Activated CD4-positive, CD25-positive, alpha-beta regulatory T cell treated with anti-CD3 and anti-CD28 coated beads, Interleukin-2, amount 50 U/mL, for 72 hours (primary cell): ENCODE data around the gene KCNK2.

ENCODE experiments used
- DNase-seq: peaks from one replicate; pipeline ENCODE4 v3.0.0; 2021

Gene KCNK2

GRCh38 chr1:215263636-215264035, 181.1 kb downstream of the KCNK2 start:
- no peak for DNase-seq

GRCh38 chr1:215264649-215265048, 182.1 kb downstream of the KCNK2 start:
- no peak for DNase-seq

DNA sequence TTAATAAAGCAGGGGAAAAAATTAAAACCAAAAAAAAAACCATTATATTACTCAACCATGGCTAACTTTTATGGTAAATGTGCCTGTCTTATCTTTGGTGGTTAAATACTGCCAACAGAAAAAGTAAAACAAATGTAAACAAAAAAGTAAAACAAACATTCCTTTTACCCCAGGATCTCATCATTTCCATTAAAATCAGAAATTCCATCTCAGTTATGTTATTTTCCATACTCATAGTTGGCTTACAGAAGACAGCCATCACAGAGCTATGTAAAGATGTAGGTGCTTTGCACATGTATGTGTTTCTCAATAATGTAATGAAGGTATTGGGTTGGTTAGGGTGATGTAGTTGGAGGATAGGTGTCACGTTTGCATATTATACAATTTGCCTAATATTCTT, 185.0 kb downstream of the KCNK2 start:
- no peak for DNase-seq

- DNase-seq: no peak
These were observed 187.4 kb downstream of the KCNK2 start for GRCh38 chr1:215269955-215270354.

DNA sequence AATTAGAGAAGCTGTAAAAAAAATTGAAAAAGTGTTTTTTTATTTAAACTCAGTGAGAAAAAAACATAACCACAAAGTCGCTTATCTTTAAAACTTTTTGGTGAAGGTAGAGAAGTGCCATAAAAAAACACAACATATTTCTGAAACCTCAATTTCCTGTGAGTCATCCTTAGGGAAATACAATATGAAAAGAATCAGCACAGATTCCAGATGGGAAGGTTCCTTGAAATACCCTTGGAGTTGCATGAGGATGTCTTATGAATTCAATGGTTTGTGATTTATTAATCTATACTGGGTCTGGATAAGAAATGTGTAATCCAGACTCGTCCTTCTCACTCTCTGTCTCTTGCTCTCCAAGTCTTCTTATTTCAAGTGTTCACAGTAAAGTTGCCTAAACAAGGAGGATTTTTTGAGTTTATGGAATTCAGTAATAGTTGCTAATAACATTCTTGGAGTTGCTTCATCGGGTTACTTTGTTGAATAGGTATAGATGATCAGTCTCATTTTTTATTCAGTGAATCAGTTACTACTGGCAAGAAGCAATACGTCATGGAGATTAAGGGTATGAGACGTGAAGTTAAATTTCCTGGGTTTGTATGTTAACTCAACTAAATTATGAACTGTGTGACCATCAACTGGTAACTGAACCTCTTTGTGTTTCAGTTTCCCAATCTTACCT, 191.4 kb downstream of the KCNK2 start:
- no peak for DNase-seq

DNA sequence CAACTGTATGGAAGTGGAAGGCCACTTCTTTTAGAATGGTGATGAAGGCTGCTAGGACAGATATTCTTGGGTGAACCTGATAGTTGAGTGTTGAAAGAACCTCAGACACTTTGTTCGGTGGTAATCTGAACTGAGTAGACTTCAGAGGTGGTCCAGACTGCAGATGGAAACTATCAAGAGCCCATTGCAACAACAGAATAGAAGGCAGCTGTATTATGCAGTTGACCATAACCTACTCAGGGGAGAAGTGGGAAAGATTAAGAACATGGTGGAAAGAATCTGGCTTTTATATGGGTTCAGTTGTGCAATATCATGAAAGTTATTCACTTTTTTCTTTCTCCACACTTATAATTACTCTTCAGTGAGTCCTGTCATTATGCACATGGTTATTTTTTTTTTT, 194.0 kb downstream of the KCNK2 start:
- DNase-seq: no peak

DNA sequence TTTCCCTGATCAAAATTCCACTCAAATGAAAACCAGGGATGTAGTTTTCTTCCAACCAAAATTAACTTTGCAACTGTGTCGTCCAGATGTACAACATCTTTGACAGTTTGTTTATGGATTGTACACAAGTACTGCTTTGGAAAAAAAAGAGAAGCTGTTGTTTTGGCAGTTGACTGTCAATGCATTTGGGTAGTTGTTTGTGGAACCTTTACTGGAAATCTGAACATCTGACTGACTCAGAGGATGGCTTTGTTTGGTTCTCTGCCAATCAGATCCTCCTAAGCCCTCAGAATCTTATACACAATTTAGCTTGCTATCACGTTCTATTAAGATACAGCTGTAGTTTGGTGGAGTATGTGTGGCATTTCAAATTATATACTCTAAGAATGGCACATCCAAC, 195.0 kb downstream of the KCNK2 start:
- DNase-seq: no peak

GRCh38 chr1:215279682-215280081, 197.1 kb downstream of the KCNK2 start:
- DNase-seq: no peak

DNA sequence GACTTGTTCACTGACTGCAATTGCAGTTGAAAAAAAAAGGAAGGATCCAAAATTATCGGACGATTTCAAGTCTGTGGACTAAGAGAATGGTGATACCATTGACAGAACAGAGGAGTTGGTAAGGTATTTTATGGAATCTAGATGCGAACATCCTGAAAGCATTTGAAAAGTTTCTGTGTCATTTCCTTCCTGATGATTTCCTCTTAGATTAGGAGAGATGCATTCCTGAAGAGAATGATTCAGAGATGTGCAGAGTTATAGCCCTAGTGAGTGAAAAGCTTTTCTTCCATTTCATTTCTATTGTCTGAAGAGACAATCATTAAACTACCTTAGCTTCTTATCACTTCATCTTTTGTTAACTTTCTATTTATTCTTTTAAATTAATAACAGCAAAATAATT, 200.0 kb downstream of the KCNK2 start:
- DNase-seq: no peak

GRCh38 chr1:215285013-215285800, 202.7 kb downstream of the KCNK2 start:
- no peak for DNase-seq
